HepG2 (cell line): Measurements from ENCODE around the gene COG8. TPM values are rescaled to one million over a fixed set of nuclear protein-coding genes. Genes with fewer than 3 reads are reported as not detected.

ENCODE experiments used
- ATAC-seq: fragments of 200-7000 bp; cut with Tn5 transposase; 3 replicates; pipeline ENCODE4 v1.9.1; 2020; ENCODE audit warnings: mild to moderate bottlenecking, moderate library complexity
- BruUV-seq: library from RNA; stranded (reverse); fragments of 400-500 nt; replicated peaks from 2 replicates; lab custom pipeline; 2021; lab: Mats Ljungman, UMichigan
- CTCF ChIA-PET: fragments of 300-600 bp; formaldehyde crosslinking; extraction: SDS; loops from one replicate; lab custom pipeline; 2021; ENCODE audit warnings: low total read pairs, inconsistent platforms, low intra/inter-chr PET ratio; lab: Yijun Ruan, JAX
- POLR2A ChIA-PET: fragments of 350-600 bp; sonication (Branson Sonifier 250); formaldehyde crosslinking; loops from one replicate; lab custom pipeline; 2020; ENCODE audit warnings: antibody characterized with exemption, inconsistent platforms; lab: Yijun Ruan, JAX
- DNase-seq: peaks from one replicate; pipeline ENCODE4 v3.0.0-alpha.2; 2015; ENCODE audit warnings: low spot score
- FAIRE-seq: peaks from 3 replicates; lab custom pipeline; 2011; peaks lifted over from hg19 to GRCh38; lab: Jason Lieb, UNC
- H2AFZ ChIP-seq: one replicate; pipeline ENCODE4 v1.6.1; 2011; ENCODE audit warnings: low read length, inconsistent platforms
- H3K27ac ChIP-seq: fragments of 300-600 bp; 3 replicates; pipeline ENCODE4 v1.8.0; 2011; ENCODE audit warnings: mixed run types, mild to moderate bottlenecking, mixed read lengths, low read length, inconsistent platforms; ENCODE audit not compliant: insufficient read depth; ENCODE audit errors: extremely low read length
- H3K27me3 ChIP-seq, 2 experiments: fragments of 200-600 bp in 1 of 2; 2 replicates in 1 of 2; 3 replicates in 1 of 2; pipeline versions ENCODE4 v1.6.0 to v1.8.0; 2011; ENCODE audit warnings: low read length in 2 of 2, mild to moderate bottlenecking in 2 of 2, moderate library complexity in 2 of 2, inconsistent platforms in 1 of 2; ENCODE audit not compliant: insufficient read depth in 2 of 2, control insufficient read depth in 1 of 2
- H3K36me3 ChIP-seq, 2 experiments: fragments of 200-600 bp in 1 of 2; replicated peaks in 1 of 2; 2 replicates in 1 of 2; 3 replicates in 1 of 2; pipeline versions ENCODE4 v1.5.1 to v1.8.0; 2011; ENCODE audit warnings: low read length in 2 of 2, inconsistent platforms in 1 of 2; ENCODE audit not compliant: insufficient read depth in 2 of 2, control insufficient read depth in 1 of 2
- H3K4me1 ChIP-seq: 2 replicates; pipeline ENCODE4 v1.5.1; 2012; ENCODE audit warnings: low read length, inconsistent platforms; ENCODE audit not compliant: insufficient read depth
- H3K4me2 ChIP-seq: 2 replicates; pipeline ENCODE4 v1.6.0; 2011; ENCODE audit warnings: low read depth, low read length, inconsistent platforms
- H3K4me3 ChIP-seq, 3 experiments: fragments of 200-600 bp in 1 of 3; sonication (generic), shearing (Covaris generic) in 1 of 3; replicated peaks in 1 of 3; 2 replicates each; pipeline ENCODE4 v1.5.1; 2011 to 2016; ENCODE audit warnings: low read length in 3 of 3, inconsistent platforms in 2 of 3, low read depth in 2 of 3, mild to moderate bottlenecking in 2 of 3, control low read depth in 1 of 3, mixed read lengths in 1 of 3; ENCODE audit not compliant: insufficient read depth in 1 of 3
- H3K79me2 ChIP-seq: one replicate; pipeline ENCODE4 v1.6.1; 2011; ENCODE audit warnings: low read length, inconsistent platforms; ENCODE audit not compliant: insufficient read depth
- H3K9ac ChIP-seq: 2 replicates; pipeline ENCODE4 v1.6.0; 2011; ENCODE audit warnings: mild to moderate bottlenecking, low read depth, low read length, inconsistent platforms; ENCODE audit not compliant: insufficient read depth
- H3K9me3 ChIP-seq: 2 replicates; pipeline ENCODE4 v1.5.1; 2012; ENCODE audit warnings: mild to moderate bottlenecking, low read length
- H4K20me1 ChIP-seq: 2 replicates; pipeline ENCODE4 v1.6.0; 2011; ENCODE audit warnings: inconsistent platforms, mild to moderate bottlenecking, low read length, moderate library complexity; ENCODE audit not compliant: insufficient read depth
- DPF2 ChIP-seq: sonication (generic); formaldehyde crosslinking; IDR thresholded peaks from 2 replicates; pipeline ENCODE4 v1.4.0; 2020; ENCODE audit warnings: mild to moderate bottlenecking, low read depth, missing genetic modification reagents, borderline replicate concordance
- GPN1 ChIP-seq: sonication (generic); formaldehyde crosslinking; IDR thresholded peaks from 2 replicates; pipeline ENCODE4 v1.5.1; 2020; ENCODE audit warnings: missing genetic modification reagents, borderline replicate concordance
- NCOA2 ChIP-seq: sonication (generic); formaldehyde crosslinking; IDR thresholded peaks from 2 replicates; pipeline ENCODE4 v1.8.0; 2022; ENCODE audit warnings: inconsistent platforms
- SNAPC2 ChIP-seq: sonication (generic); formaldehyde crosslinking; IDR thresholded peaks from 2 replicates; pipeline ENCODE4 v1.8.1; 2022; ENCODE audit warnings: mild to moderate bottlenecking, missing genetic modification reagents
- TMF1 ChIP-seq: sonication (generic); formaldehyde crosslinking; IDR thresholded peaks from 2 replicates; pipeline ENCODE4 v1.8.1; 2022; ENCODE audit warnings: low read depth, missing genetic modification reagents
- ZBTB40 ChIP-seq, 2 experiments: fragments of 450-650 bp in 1 of 2; sonication (generic) in 1 of 2; formaldehyde crosslinking in 1 of 2; IDR thresholded peaks; 2 replicates each; pipeline versions ENCODE4 v1.6.1 to v1.8.0; 2016 to 2022; ENCODE audit warnings: antibody characterized with exemption in 1 of 2, mild to moderate bottlenecking in 1 of 2, missing genetic modification reagents in 1 of 2
- ZC3H4 ChIP-seq: sonication (generic); formaldehyde crosslinking; IDR thresholded peaks from 2 replicates; pipeline ENCODE4 v1.4.0; 2020; ENCODE audit warnings: missing genetic modification reagents, borderline replicate concordance
- ZNF44 ChIP-seq: sonication (generic); formaldehyde crosslinking; IDR thresholded peaks from 2 replicates; pipeline ENCODE4 v1.5.1; 2020; ENCODE audit warnings: mild to moderate bottlenecking, missing genetic modification reagents
- WGBS: methylation state at CpG from one replicate; pipeline ENCODE4 v1.1.6; 2017; ENCODE audit warnings: low lambda C conversion rate; 5-methylcytosine and 5-hydroxymethylcytosine counted together
- in situ Hi-C: cut with HindIII; loops from 2 replicates; pipeline ENCODE4 v1.10.0; 2017; ENCODE audit warnings: low pct_unique_long_range_greater_than_20kb; ENCODE audit not compliant: extremely low pct_ligation_motif_present
- intact Hi-C: fragments of 100-400 bp; cut with micrococcal nuclease; formaldehyde crosslinking; loops from one replicate; pipeline ENCODE4 v1.10.0; 2022; ENCODE audit not compliant: unreplicated experiment
- polyA plus RNA-seq, 8 experiments: library from polyadenylated mRNA; depleted of rRNA in 3 of 8; stranded (reverse) in 7 of 8; unstranded in 1 of 8; fragments of >200 nt; fragmentation: Illumina TruSeq in 4 of 8; extraction: Trizol in 4 of 8; gene quantifications; 2 replicates each; pipeline versions ENCODE4 v1.2.1 to v1.2.3, GENCODE V29; 2011 to 2016; ENCODE audit warnings: low read depth in 4 of 8, missing spikeins in 1 of 8, mixed read lengths in 1 of 8; ENCODE audit not compliant: insufficient read depth in 1 of 8
- total RNA-seq, 5 experiments: library from RNA; depleted of rRNA; stranded (reverse); fragments of >200 nt; fragmentation: Illumina TruSeq; extraction: Trizol; gene quantifications; 2 replicates each; pipeline ENCODE4 v1.2.3, GENCODE V29; 2016; ENCODE audit warnings: low read depth in 1 of 5

COG8 gene
- total and polyA plus RNA-seq, 2 of the 13 experiments (the other 11 are each of a cell fraction or from before 2014, with no cell fraction given): 45.5 to 52.1 TPM

GRCh38 chr16:69314534-69314933 lies 24.8 kb downstream of the COG8 start:
- H3K79me2 ChIP-seq: peaks cover 24% of the 10 kb centered on the region
- no peak overlapping the region for H3K9ac ChIP-seq
- H3K4me2 ChIP-seq: no peak overlapping the region
- H4K20me1 ChIP-seq: 0 out of 2 replicates have a peak, but pooled peaks cover 4% of the 10 kb centered on the region
- no peak for FAIRE-seq
- H3K4me3 ChIP-seq: no peak overlapping the region
- no peaks in the 10 kb centered on the region for H3K27me3 ChIP-seq
- WGBS: 99% methylated on average over 11 of the region's 11 CpGs
- peaks cover 28 to 44% of the 10 kb centered on the region in 2 experiments for H3K36me3 ChIP-seq
- intact Hi-C loops (no loop called here), in situ Hi-C loops (no loop called here)
- H3K9me3 ChIP-seq: no peaks in the 10 kb centered on the region
- no peak for DNase-seq
- no peak for ATAC-seq
- peaks cover 34% of the 10 kb centered on the region for H3K4me1 ChIP-seq
- no peak overlapping the region for H3K27ac ChIP-seq
- H2AFZ ChIP-seq: no peak overlapping the region
- TF ChIP-seq DPF2 (no peak), TMF1 (CRISPR knock-in tag) (no peak), GPN1 (CRISPR knock-in tag) (no peak), NCOA2 (CRISPR knock-in tag) (no peak), ZNF44 (CRISPR knock-in tag) (no peak)
- CTCF ChIA-PET: no interaction called here
- no TSS peak for BruUV-seq
- POLR2A ChIA-PET: interaction anchor here (1.3 kb wide), 1 partner anchor 12 kb away, joined by 10 read pairs; no protein-coding TSS in a partner anchor

GRCh38 chr16:69313469-69313868 lies 25.9 kb downstream of the COG8 start:
- in situ Hi-C loops (no loop called here), intact Hi-C loops (no loop called here)
- Histone ChIP-seq H3K9ac (no peak overlapping the region), H3K79me2 (peaks cover 24% of the 10 kb centered on the region), H3K36me3 (peaks cover 23 to 33% of the 10 kb centered on the region in 2 experiments; a peak in 4 of 5 replicates), H4K20me1 (0 out of 2 replicates have a peak, but pooled peaks cover 4% of the 10 kb centered on the region), H3K4me2 (no peak overlapping the region), H3K27me3 (no peaks in the 10 kb centered on the region), H3K4me3 (no peak overlapping the region), H3K27ac (no peak overlapping the region), H3K9me3 (no peaks in the 10 kb centered on the region), H2AFZ (no peak overlapping the region), H3K4me1 (peaks cover 34% of the 10 kb centered on the region)
- BruUV-seq: no TSS peak
- ChIA-PET POLR2A (interaction anchor here (3.0 kb wide), 1 partner anchor 13 kb away, joined by 14 read pairs; no protein-coding TSS in a partner anchor), CTCF (no interaction called here)
- 97% methylated on average over 5 of the region's 5 CpGs for WGBS
- no peak for DNase-seq
- no peak for FAIRE-seq
- no peak for ATAC-seq
- TF ChIP-seq SNAPC2: no peak
- TF ChIP-seq ZBTB40 (IDR thresholded peaks at IDR 0.05): peak; percentile 77
- peak; percentile 91 for TF ChIP-seq ZBTB40 (CRISPR knock-in tag; IDR thresholded peaks at IDR 0.05)
- no peak for TF ChIP-seq ZC3H4 (CRISPR knock-in tag)
